Hepatocyte (in vitro differentiated cells): Measurements from ENCODE around the gene ZP4.

ENCODE experiments used
- EZH2 ChIP-seq: fragments of 200-600 bp; sonication (generic); IDR thresholded peaks from 2 replicates; pipeline ENCODE4 v1.6.1; 2016; ENCODE audit warnings: antibody characterized with exemption, mild to moderate bottlenecking, borderline replicate concordance
- EZH2phosphoT487 ChIP-seq: fragments of 200-600 bp; sonication (generic); IDR thresholded peaks from one replicate; pipeline ENCODE4 v1.6.1; 2018; ENCODE audit warnings: antibody characterized with exemption, mild to moderate bottlenecking, low read depth, moderate library complexity; ENCODE audit not compliant: unreplicated experiment, severe bottlenecking
- TF ChIP-seq, protein P1 (sequence below): fragments of 200-600 bp; sonication (generic); IDR thresholded peaks from 2 replicates; pipeline ENCODE4 v1.5.1; 2016; ENCODE audit warnings: antibody characterized with exemption, mild to moderate bottlenecking; ENCODE audit not compliant: poor library complexity

GRCh38 chr1:237895630-237896029 lies 4.9 kb upstream of the ZP4 start:
- TF ChIP-seq, protein P1, sequence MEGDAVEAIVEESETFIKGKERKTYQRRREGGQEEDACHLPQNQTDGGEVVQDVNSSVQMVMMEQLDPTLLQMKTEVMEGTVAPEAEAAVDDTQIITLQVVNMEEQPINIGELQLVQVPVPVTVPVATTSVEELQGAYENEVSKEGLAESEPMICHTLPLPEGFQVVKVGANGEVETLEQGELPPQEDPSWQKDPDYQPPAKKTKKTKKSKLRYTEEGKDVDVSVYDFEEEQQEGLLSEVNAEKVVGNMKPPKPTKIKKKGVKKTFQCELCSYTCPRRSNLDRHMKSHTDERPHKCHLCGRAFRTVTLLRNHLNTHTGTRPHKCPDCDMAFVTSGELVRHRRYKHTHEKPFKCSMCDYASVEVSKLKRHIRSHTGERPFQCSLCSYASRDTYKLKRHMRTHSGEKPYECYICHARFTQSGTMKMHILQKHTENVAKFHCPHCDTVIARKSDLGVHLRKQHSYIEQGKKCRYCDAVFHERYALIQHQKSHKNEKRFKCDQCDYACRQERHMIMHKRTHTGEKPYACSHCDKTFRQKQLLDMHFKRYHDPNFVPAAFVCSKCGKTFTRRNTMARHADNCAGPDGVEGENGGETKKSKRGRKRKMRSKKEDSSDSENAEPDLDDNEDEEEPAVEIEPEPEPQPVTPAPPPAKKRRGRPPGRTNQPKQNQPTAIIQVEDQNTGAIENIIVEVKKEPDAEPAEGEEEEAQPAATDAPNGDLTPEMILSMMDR, result no peak
- TF ChIP-seq EZH2 (no peak), EZH2phosphoT487 (no peak)
